Heart left ventricle (tissue), 13 donors: ENCODE measurements around the gene ANKRD11.

Source experiments
- CTCF ChIP-seq, 12 donors: fragments of 200-600 bp; sonication (generic) in 4 of 12; IDR thresholded peaks; one replicate each; pipeline versions ENCODE4 v1.5.0 to v1.8.0; 2018 to 2022; ENCODE audit warnings: antibody characterized with exemption in 12 of 12, mild to moderate bottlenecking in 5 of 12
- POLR2A ChIP-seq, 2 donors: fragments of 450-650 bp; IDR thresholded peaks; one replicate each; pipeline ENCODE4 v1.6.1; 2017; ENCODE audit warnings: antibody characterized with exemption in 2 of 2, mild to moderate bottlenecking in 2 of 2, moderate library complexity in 2 of 2
- donor health status: ischemic (EF 13 %, LVEDD 7.1; RV severe dilation, severe dysfunction).
- donor health status: DM: no; HTN: yes; CAD: no.
- donor health status: DM: no; HTN: no; CAD: no.
- donor health status: ischemic (EF 25% LVEDD 6.9; RV normal size, moderate dysfunction).
- donor health status: ischemic (EF 25% LVEDD 5.7; RV mildly dilated, moderate dysfunction).
- donor health status: ischemic (EF 35%, LVEDD 5.7; RV mildly dilated, moderate dysfunction).
- donor health status: nonischemic (EF 11% LVEDD 7.7; RV severe dilation, severe dysfunction).
- donor health status: DM: yes; HTN: yes; CAD: no.
- donor health status: PGD.
- donor health status: ischemic (EF 29% LVEDD 5.4; RV normal size, mild dysfunction).
- donor health status: nonischemic (EF 23%, LVEDD 6.1; RV moderate dilation, normal function).

GRCh38 chr16:89406277-89406888 lies 84.0 kb downstream of the ANKRD11 start:
- TF ChIP-seq CTCF (IDR thresholded peaks at IDR 0.05) (no peak), POLR2A (IDR thresholded peaks at IDR 0.05) (no peak)
